Tibial nerve (tissue), 4 donors: ENCODE data around the gene NDUFS8.

Source experiments
- EP300 ChIP-seq, 2 donors: sonication (generic); formaldehyde crosslinking; IDR thresholded peaks; one replicate each; pipeline ENCODE4 v1.6.1; 2017; ENCODE audit warnings: antibody characterized with exemption in 2 of 2, mild to moderate bottlenecking in 1 of 2
- TF ChIP-seq, protein P1 (sequence below), 5 experiments: fragments of 200-600 bp in 3 of 5; fragments of 450-650 bp in 2 of 5; sonication (generic) in 3 of 5; IDR thresholded peaks; one replicate each; pipeline ENCODE4 v1.5.1; 2016 to 2019; ENCODE audit warnings: antibody characterized with exemption in 5 of 5, mild to moderate bottlenecking in 3 of 5, moderate library complexity in 2 of 5

GRCh38 chr11:68035266-68035876 is 4.9 kb downstream of the NDUFS8 start:
- TF ChIP-seq, protein P1, sequence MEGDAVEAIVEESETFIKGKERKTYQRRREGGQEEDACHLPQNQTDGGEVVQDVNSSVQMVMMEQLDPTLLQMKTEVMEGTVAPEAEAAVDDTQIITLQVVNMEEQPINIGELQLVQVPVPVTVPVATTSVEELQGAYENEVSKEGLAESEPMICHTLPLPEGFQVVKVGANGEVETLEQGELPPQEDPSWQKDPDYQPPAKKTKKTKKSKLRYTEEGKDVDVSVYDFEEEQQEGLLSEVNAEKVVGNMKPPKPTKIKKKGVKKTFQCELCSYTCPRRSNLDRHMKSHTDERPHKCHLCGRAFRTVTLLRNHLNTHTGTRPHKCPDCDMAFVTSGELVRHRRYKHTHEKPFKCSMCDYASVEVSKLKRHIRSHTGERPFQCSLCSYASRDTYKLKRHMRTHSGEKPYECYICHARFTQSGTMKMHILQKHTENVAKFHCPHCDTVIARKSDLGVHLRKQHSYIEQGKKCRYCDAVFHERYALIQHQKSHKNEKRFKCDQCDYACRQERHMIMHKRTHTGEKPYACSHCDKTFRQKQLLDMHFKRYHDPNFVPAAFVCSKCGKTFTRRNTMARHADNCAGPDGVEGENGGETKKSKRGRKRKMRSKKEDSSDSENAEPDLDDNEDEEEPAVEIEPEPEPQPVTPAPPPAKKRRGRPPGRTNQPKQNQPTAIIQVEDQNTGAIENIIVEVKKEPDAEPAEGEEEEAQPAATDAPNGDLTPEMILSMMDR (IDR thresholded peaks at IDR 0.05), result no peak
- no peak for TF ChIP-seq EP300 (IDR thresholded peaks at IDR 0.05)
